HepG2 (cell line): ENCODE data around the gene FDXR. TPM values are rescaled to one million over a fixed set of nuclear protein-coding genes. Genes with fewer than 3 reads are reported as not detected.

ENCODE experiments used
- AGO2 ChIP-seq: fragments of 200-400 bp; formaldehyde crosslinking; optimal IDR thresholded peaks from 2 replicates; pipeline ENCODE3; 2017; ENCODE audit warnings: mild to moderate bottlenecking, low read depth, low read length, moderate library complexity
- HDAC6 ChIP-seq: fragments of 200-600 bp; sonication (generic); IDR thresholded peaks from 2 replicates; pipeline ENCODE4 v1.7.0; 2017; ENCODE audit warnings: mild to moderate bottlenecking, antibody characterized with exemption, low read length, low read depth
- HNF4G ChIP-seq, 2 experiments: sonication (generic) in 1 of 2; formaldehyde crosslinking in 1 of 2; IDR thresholded peaks; 2 replicates each; pipeline versions ENCODE4 v1.4.0 to v1.6.1; 2011 to 2020; ENCODE audit warnings: borderline replicate concordance in 2 of 2, low read depth in 2 of 2, mild to moderate bottlenecking in 2 of 2, low read length in 1 of 2, missing genetic modification reagents in 1 of 2, moderate library complexity in 1 of 2
- MXI1 ChIP-seq: IDR thresholded peaks from 3 replicates; pipeline ENCODE4 v1.6.1; 2012; ENCODE audit warnings: low read depth, low read length, inconsistent platforms, borderline replicate concordance
- RFXANK ChIP-seq: IDR thresholded peaks from 2 replicates; pipeline ENCODE4 v1.6.1; 2016
- SP1 ChIP-seq, 2 experiments: fragments of 450-650 bp in 1 of 2; sonication (generic) in 1 of 2; formaldehyde crosslinking in 1 of 2; IDR thresholded peaks; 2 replicates each; pipeline versions ENCODE4 v1.4.0 to v1.6.1; 2016 to 2020; ENCODE audit warnings: missing genetic modification reagents in 1 of 2
- SYNCRIP ChIP-seq: fragments of 200-400 bp; formaldehyde crosslinking; IDR thresholded peaks from 2 replicates; pipeline ENCODE4 v1.6.1; 2018; ENCODE audit warnings: mild to moderate bottlenecking, low read depth, low read length; ENCODE audit not compliant: insufficient read depth
- TGIF2 ChIP-seq: IDR thresholded peaks from 2 replicates; pipeline ENCODE4 v1.6.1; 2016; ENCODE audit warnings: control low read depth, missing compliant biosample characterization
- THAP7 ChIP-seq: sonication (generic); formaldehyde crosslinking; IDR thresholded peaks from 2 replicates; pipeline ENCODE4 v1.8.1; 2023; ENCODE audit warnings: mild to moderate bottlenecking, missing genetic modification reagents
- UBTF ChIP-seq: sonication (generic); formaldehyde crosslinking; IDR thresholded peaks from 2 replicates; pipeline ENCODE4 v1.4.0; 2020; ENCODE audit warnings: mild to moderate bottlenecking, missing genetic modification reagents
- XRCC5 ChIP-seq: fragments of 200-400 bp; formaldehyde crosslinking; optimal IDR thresholded peaks from 2 replicates; pipeline ENCODE3; 2017; ENCODE audit warnings: mild to moderate bottlenecking, low read length
- ZBTB20 ChIP-seq: sonication (generic); formaldehyde crosslinking; IDR thresholded peaks from 2 replicates; pipeline ENCODE4 v1.8.1; 2023; ENCODE audit warnings: missing genetic modification reagents, low read depth, mild to moderate bottlenecking, borderline replicate concordance
- ZBTB26 ChIP-seq: IDR thresholded peaks from 2 replicates; pipeline ENCODE4 v1.6.1; 2016; ENCODE audit warnings: missing compliant biosample characterization, missing genetic modification reagents, borderline replicate concordance
- ZNF460 ChIP-seq: sonication (generic); formaldehyde crosslinking; IDR thresholded peaks from 2 replicates; pipeline ENCODE4 v1.5.1; 2020; ENCODE audit warnings: missing genetic modification reagents, mild to moderate bottlenecking, borderline replicate concordance
- ZNF468 ChIP-seq: sonication (generic); formaldehyde crosslinking; IDR thresholded peaks from 2 replicates; pipeline ENCODE4 v1.8.0; 2022; ENCODE audit warnings: mild to moderate bottlenecking, moderate library complexity, missing genetic modification reagents
- ZNF546 ChIP-seq: sonication (generic); formaldehyde crosslinking; conservative IDR thresholded peaks from 2 replicates; pipeline ENCODE4 v1.8.1; 2023; ENCODE audit warnings: mild to moderate bottlenecking, missing genetic modification reagents
- ZNF609 ChIP-seq: sonication (generic); formaldehyde crosslinking; IDR thresholded peaks from 2 replicates; pipeline ENCODE4 v1.4.0; 2020; ENCODE audit warnings: mild to moderate bottlenecking, missing genetic modification reagents, borderline replicate concordance
- polyA plus RNA-seq, 8 experiments: library from polyadenylated mRNA; depleted of rRNA in 3 of 8; stranded (reverse) in 7 of 8; unstranded in 1 of 8; fragments of >200 nt; fragmentation: Illumina TruSeq in 4 of 8; extraction: Trizol in 4 of 8; gene quantifications; 2 replicates each; pipeline versions ENCODE4 v1.2.1 to v1.2.3, GENCODE V29; 2011 to 2016; ENCODE audit warnings: low read depth in 4 of 8, missing spikeins in 1 of 8, mixed read lengths in 1 of 8; ENCODE audit not compliant: insufficient read depth in 1 of 8
- total RNA-seq, 5 experiments: library from RNA; depleted of rRNA; stranded (reverse); fragments of >200 nt; fragmentation: Illumina TruSeq; extraction: Trizol; gene quantifications; 2 replicates each; pipeline ENCODE4 v1.2.3, GENCODE V29; 2016; ENCODE audit warnings: low read depth in 1 of 5

Gene FDXR
- total and polyA plus RNA-seq, 2 of the 13 experiments (the other 11 are each of a cell fraction or from before 2014, with no cell fraction given): 23.4 to 116 TPM

- peak; percentile 67; the same call in 1 of the 2 replicates for TF ChIP-seq ZBTB26 (CRISPR knock-in tag)
- no peak for TF ChIP-seq SP1 (IDR thresholded peaks at IDR 0.05)
- no peak for TF ChIP-seq SP1 (CRISPR knock-in tag; IDR thresholded peaks at IDR 0.05)
- TF ChIP-seq ZNF460 (CRISPR knock-in tag): no peak
- peak; percentile 34 for TF ChIP-seq AGO2
- no peak for TF ChIP-seq TGIF2 (CRISPR knock-in tag)
- TF ChIP-seq SYNCRIP: no peak
- no peak for TF ChIP-seq HDAC6
- peak; percentile 44; the same call in 1 of the 2 replicates for TF ChIP-seq ZNF609 (CRISPR knock-in tag)
- TF ChIP-seq UBTF (CRISPR knock-in tag): peak; percentile 80
- peak; percentile 20; the same call in 1 of the 2 replicates for TF ChIP-seq THAP7 (CRISPR knock-in tag)
- TF ChIP-seq XRCC5: no peak
- no peak for TF ChIP-seq ZNF468
- no peak; the same call in 1 of the 2 replicates for TF ChIP-seq ZNF546 (CRISPR knock-in tag)
- TF ChIP-seq ZBTB20 (CRISPR knock-in tag): peak; percentile 72
- TF ChIP-seq RFXANK: no peak
- no peak for TF ChIP-seq HNF4G (IDR thresholded peaks at IDR 0.05; ENCODE audit: borderline replicate concordance, low read depth, low read length)
- TF ChIP-seq HNF4G (CRISPR knock-in tag; IDR thresholded peaks at IDR 0.05; ENCODE audit: borderline replicate concordance, low read depth): no peak
- TF ChIP-seq MXI1: no peak
Observed at GRCh38 chr17:74872313-74873036, at the start of gene FDXR (continued).
